ENCODE data around the gene ALDH3A2.

The ALDH3A2 gene

DNA sequence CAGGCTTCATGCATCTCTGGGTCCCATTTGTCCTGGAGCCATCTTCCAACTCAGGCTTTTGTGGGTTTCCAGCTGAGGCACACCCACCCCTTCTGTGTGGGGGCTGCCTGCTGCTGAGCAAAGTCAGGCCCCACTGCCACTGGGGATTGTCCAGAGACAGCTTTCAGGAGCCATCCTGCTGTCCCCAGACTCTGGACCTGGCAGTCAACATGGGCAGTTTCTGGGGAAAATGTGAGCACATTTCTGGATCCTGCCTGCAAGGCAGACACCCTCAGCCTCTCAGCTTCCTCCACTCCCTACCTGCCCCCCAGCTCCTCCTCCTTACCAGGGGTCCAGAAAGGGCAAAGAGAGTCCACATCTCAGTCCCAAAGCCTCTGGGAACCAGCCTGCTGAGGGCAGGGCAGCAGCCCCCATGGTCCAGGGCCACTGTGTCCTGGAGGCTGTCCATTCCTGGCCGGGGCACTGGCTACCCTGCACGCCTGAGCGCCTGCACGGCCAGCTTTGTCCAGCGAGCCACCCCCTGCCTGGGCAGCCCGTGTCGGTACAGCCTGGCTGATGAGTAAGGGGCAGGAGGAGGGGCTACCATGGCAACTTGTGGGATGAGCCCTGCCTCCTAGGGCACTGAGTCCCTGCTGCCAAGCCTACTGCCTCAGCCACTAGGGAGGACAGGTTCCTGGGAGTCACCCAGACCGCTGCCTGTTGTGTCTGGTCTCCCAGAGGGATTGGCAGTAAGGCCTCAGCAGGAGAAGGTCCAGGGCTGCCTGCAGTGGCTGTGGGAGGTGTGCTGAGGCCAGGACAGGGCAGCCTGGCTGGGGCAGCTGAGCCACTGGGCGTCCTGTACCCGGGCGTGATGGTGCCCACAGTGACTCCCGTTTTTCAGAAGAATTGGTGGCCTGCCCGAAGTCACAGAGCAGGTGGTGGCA lies 67.8 kb downstream of the ALDH3A2 start, which contains the start of gene SLC47A2:
TSS of gene SLC47A2 (minus strand) at position 477 of the 923 bp plus-strand sequence. CDS start at position 448, 29 bp downstream.
- no peak within 1 kb of the TSS for H3K4me3 ChIP-seq

GRCh38 chr17:19717031-19717360 lies 68.4 kb downstream of the ALDH3A2 start:
- Histone ChIP-seq H3K9me3 (replicated peaks in 1 of 11) (no peaks in the 10 kb centered on the region), H3K4me1 (peaks cover 0 to 8% (median 0%) of the 10 kb centered on the region in 10 experiments; a peak in 5 of 20 replicates), H3K27me3 (no peaks in the 10 kb centered on the region), H3K4me3 (no peak overlapping the region), H3K9ac (no peak overlapping the region), H3K27ac (no peak overlapping the region), H3K4me2 (no peak overlapping the region), H3K36me3 (no peaks in the 10 kb centered on the region), H4K20me1 (0 out of 22 replicates have a peak, but pooled peaks cover 0 to 13% (median 0%) of the 10 kb centered on the region in 11 experiments)
- TF ChIP-seq Cebpa-rat (IDR thresholded peaks at IDR 0.05): no peak

More for the DNA sequence above, 67.8 kb downstream of the ALDH3A2 start, which contains the start of gene SLC47A2:
- no peaks in the 10 kb centered on the region for H3K27me3 ChIP-seq
- 0 out of 22 replicates have a peak, but pooled peaks cover 0 to 13% (median 0%) of the 10 kb centered on the region in 11 experiments for H4K20me1 ChIP-seq
- no peak within 1 kb of the TSS for H3K9ac ChIP-seq
- H3K9me3 ChIP-seq (replicated peaks in 1 of 11): no peaks in the 10 kb centered on the region
- H3K27ac ChIP-seq: no peak within 1 kb of the TSS
- no peak within 1 kb of the TSS for H3K4me2 ChIP-seq
- TF ChIP-seq Cebpa-rat (IDR thresholded peaks at IDR 0.05): no peak
- H3K4me1 ChIP-seq: peaks cover 0 to 8% (median 0%) of the 10 kb centered on the region in 10 experiments; a peak in 5 of 20 replicates
- no peaks in the 10 kb centered on the region for H3K36me3 ChIP-seq

GRCh38 chr17:19717411-19717908 lies 68.9 kb downstream of the ALDH3A2 start:
- H3K27ac ChIP-seq: no peak overlapping the region
- H3K36me3 ChIP-seq: no peaks in the 10 kb centered on the region
- peaks cover 0 to 8% (median 0%) of the 10 kb centered on the region in 10 experiments; a peak in 5 of 20 replicates for H3K4me1 ChIP-seq
- H3K4me3 ChIP-seq: no peak overlapping the region
- H4K20me1 ChIP-seq: 0 out of 22 replicates have a peak, but pooled peaks cover 0 to 13% (median 0%) of the 10 kb centered on the region in 11 experiments
- no peaks in the 10 kb centered on the region for H3K27me3 ChIP-seq
- no peaks in the 10 kb centered on the region for H3K9me3 ChIP-seq (replicated peaks in 1 of 11)
- H3K4me2 ChIP-seq: no peak overlapping the region
- H3K9ac ChIP-seq: no peak overlapping the region
- TF ChIP-seq Cebpa-rat (IDR thresholded peaks at IDR 0.05): no peak

DNA sequence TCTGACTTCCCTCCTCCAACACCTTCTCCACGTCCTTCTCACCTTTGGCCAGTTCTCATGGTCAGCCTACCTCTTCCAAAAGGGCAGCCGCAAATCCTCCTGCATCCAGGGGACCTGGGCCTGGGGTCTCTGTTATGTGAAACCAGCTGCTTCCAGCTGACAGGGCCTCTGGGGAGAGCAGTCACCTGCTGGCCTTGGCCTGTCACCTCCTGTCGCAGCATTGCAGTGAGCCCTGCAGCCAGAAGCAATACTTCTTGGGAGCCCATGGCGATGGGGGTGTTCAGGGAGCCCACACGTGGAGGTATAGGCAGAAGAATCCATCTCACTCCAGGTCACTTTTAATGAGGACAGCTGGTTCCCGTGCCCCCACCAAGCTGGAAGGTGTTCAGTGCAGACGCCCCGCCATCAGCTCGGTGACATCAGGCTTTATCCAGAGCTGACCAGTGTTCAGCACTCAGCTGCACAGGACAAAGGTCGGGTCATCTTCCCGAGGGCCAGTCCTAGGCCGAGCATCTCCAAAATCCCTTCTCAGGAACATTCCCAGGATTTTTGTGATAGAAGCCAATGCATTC lies 69.6 kb downstream of the ALDH3A2 start:
- Histone ChIP-seq H3K27ac (no peak overlapping the region), H3K36me3 (no peaks in the 10 kb centered on the region), H3K27me3 (no peaks in the 10 kb centered on the region), H3K4me3 (no peak overlapping the region), H3K4me1 (peaks cover 0 to 8% (median 0%) of the 10 kb centered on the region in 10 experiments; a peak in 5 of 20 replicates), H3K9ac (no peak overlapping the region), H3K4me2 (no peak overlapping the region), H3K9me3 (replicated peaks in 1 of 11) (no peaks in the 10 kb centered on the region), H4K20me1 (0 out of 22 replicates have a peak, but pooled peaks cover 0 to 13% (median 0%) of the 10 kb centered on the region in 11 experiments)
- TF ChIP-seq Cebpa-rat (IDR thresholded peaks at IDR 0.05): no peak

GRCh38 chr17:19718613-19719354 lies 70.2 kb downstream of the ALDH3A2 start:
- no peak overlapping the region for H3K9ac ChIP-seq
- no peaks in the 10 kb centered on the region for H3K27me3 ChIP-seq
- no peaks in the 10 kb centered on the region for H3K36me3 ChIP-seq
- peaks cover 0 to 8% (median 0%) of the 10 kb centered on the region in 10 experiments; a peak in 5 of 20 replicates for H3K4me1 ChIP-seq
- TF ChIP-seq Cebpa-rat (IDR thresholded peaks at IDR 0.05): no peak
- H4K20me1 ChIP-seq: 0 out of 22 replicates have a peak, but pooled peaks cover 0 to 10% (median 0%) of the 10 kb centered on the region in 11 experiments
- H3K4me3 ChIP-seq: no peak overlapping the region
- H3K27ac ChIP-seq: no peak overlapping the region
- H3K4me2 ChIP-seq: no peak overlapping the region
- no peaks in the 10 kb centered on the region for H3K9me3 ChIP-seq (replicated peaks in 1 of 11)

DNA sequence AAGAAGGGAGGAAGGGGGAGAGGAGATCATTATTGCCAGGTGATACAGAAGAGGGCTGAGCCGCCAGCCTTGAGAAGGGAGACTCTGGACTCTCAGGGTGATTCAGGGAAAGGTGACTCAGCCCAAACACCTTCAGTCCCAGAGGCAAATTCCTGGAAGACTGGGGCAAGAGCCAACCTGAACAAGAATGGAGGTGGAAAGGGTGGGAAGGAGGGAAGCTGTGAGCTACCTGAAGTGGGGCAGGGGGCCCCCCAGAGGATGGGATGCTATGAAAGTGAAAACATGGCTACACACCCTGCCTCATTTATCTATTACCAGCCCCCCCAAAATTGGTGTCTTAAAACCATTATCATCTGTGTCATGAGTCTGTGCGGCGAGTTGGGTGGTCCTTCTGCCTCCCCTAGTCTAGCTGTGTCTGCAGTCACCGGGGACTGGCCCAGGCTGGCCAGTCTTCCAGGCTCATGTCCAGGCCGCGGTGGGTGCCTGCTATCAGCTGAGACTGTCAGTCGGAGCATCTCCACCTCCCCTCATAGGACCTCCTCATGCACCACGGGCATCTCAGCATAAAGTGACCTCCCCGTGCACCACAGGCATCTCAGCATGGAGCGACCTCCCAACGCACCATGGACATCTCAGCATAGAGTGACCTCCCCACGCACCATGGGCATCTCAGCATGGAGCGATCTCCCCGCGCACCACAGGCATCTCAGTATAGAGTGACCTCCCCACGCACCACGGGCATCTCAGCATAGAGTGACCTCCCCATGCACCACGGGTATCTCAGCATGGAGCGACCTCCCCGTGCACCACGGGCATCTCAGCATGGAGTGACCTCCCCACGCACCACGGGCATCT lies 71.0 kb downstream of the ALDH3A2 start:
- peaks cover 0 to 8% (median 0%) of the 10 kb centered on the region in 10 experiments; a peak in 5 of 20 replicates for H3K4me1 ChIP-seq
- no peaks in the 10 kb centered on the region for H3K9me3 ChIP-seq (replicated peaks in 1 of 11)
- no peaks in the 10 kb centered on the region for H3K36me3 ChIP-seq
- H3K27me3 ChIP-seq: no peaks in the 10 kb centered on the region
- TF ChIP-seq Cebpa-rat (IDR thresholded peaks at IDR 0.05): no peak
- H3K9ac ChIP-seq: no peak overlapping the region
- H3K4me3 ChIP-seq: no peak overlapping the region
- 0 out of 22 replicates have a peak, but pooled peaks cover 0 to 4% (median 0%) of the 10 kb centered on the region in 11 experiments for H4K20me1 ChIP-seq
- H3K4me2 ChIP-seq: no peak overlapping the region
- H3K27ac ChIP-seq: no peak overlapping the region

- Histone ChIP-seq H3K4me2 (no peak overlapping the region), H4K20me1 (no peaks in the 10 kb centered on the region), H3K4me3 (no peak overlapping the region), H3K4me1 (peaks cover 0 to 8% (median 0%) of the 10 kb centered on the region in 10 experiments; a peak in 5 of 20 replicates), H3K9ac (no peak overlapping the region), H3K9me3 (replicated peaks in 1 of 11) (no peaks in the 10 kb centered on the region), H3K36me3 (no peaks in the 10 kb centered on the region), H3K27me3 (no peaks in the 10 kb centered on the region), H3K27ac (no peak overlapping the region)
- TF ChIP-seq Cebpa-rat (IDR thresholded peaks at IDR 0.05): no peak
Measured at GRCh38 chr17:19720210-19720475, 71.6 kb downstream of the ALDH3A2 start.

All from BLaER1 treated with 17β-estradiol and CSF1 and Interleukin-3, amounts not matched to agents 10 nM and 100 nM (cell line).